ENCODE measurements around the gene C1orf21.

- TF ChIP-seq POLR2A (IDR thresholded peaks at IDR 0.05) (no peak), CTCF (IDR thresholded peaks at IDR 0.05) (no peak)
Measured at GRCh38 chr1:184648160-184648855, 261.5 kb downstream of the C1orf21 start.

All from thyroid gland (tissue), 4 donors.